Endometrial microvascular endothelial cells (primary cell): Measurements from ENCODE around the gene PLXDC1. TPM values are rescaled to one million over a fixed set of nuclear protein-coding genes. Genes with fewer than 3 reads are reported as not detected.
"Not testable (repeated sequence)": the region's sequence is repeated elsewhere in the genome, so short reads cannot be mapped to it uniquely, and the experiment has no call there.

Source experiments
- in situ Hi-C: cut with HindIII; loops from 2 replicates; pipeline ENCODE4 v1.10.0; 2017; ENCODE audit warnings: low sequenced_read_pairs, low pct_unique_long_range_greater_than_20kb; ENCODE audit errors: inconsistent ontology term
- total RNA-seq: library from RNA; depleted of rRNA; stranded (reverse); fragments of >200 nt; gene quantifications from one replicate; pipeline ENCODE4 v1.2.3, GENCODE V29; 2015; ENCODE audit errors: inconsistent ontology term

Gene PLXDC1
- total RNA-seq, 1 donor from 2014 or later, result not detected

DNA sequence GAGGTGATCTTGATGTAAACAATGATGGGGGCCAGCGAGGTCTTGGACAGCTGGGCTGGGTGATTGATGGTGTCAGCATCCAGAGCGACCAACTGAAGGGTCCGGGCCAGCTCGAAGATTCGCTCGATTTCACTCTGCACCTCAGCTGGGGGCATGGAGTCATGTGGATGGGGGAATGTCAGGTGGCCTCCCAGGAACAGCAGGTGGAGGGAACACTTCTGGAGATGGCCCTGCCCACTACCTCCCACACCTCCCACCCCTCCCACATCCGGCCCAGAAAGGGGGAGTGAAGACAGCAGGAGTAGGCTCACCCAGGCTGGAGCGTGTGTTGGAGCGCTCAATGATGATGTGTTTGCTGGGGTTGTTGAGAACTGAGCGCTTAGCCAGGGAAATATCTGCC, 32.3 kb upstream of the PLXDC1 start:
- in situ Hi-C loops, result no loop called here

GRCh38 chr17:39183045-39183444, 31.6 kb upstream of the PLXDC1 start:
- in situ Hi-C loops, result no loop called here

GRCh38 chr17:39181303-39181702, 29.9 kb upstream of the PLXDC1 start:
- in situ Hi-C loops, result no loop called here

- in situ Hi-C loops, result no loop called here
Measured at GRCh38 chr17:39178536-39178935, 27.1 kb upstream of the PLXDC1 start.

DNA sequence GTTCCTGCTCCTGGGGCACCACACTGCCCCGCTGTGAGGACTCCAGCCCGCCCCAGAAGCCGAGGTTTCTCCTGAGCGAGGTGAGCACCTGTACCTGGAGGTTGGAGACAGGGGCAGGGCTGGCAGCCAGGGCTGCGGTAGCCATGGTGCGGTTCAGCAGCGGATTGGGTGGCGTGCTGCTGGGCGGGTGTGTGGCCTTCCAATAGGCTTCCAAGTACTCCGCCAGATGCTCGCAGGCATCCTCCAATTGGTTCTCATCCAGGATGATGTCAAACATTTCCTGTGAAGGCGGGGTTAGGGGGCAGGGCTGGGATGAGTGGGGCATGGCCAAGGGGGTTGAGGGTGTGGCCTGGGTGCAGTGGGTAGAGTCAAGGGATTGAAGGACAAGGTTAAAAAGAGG, 25.8 kb upstream of the PLXDC1 start:
- in situ Hi-C loops, result no loop called here

DNA sequence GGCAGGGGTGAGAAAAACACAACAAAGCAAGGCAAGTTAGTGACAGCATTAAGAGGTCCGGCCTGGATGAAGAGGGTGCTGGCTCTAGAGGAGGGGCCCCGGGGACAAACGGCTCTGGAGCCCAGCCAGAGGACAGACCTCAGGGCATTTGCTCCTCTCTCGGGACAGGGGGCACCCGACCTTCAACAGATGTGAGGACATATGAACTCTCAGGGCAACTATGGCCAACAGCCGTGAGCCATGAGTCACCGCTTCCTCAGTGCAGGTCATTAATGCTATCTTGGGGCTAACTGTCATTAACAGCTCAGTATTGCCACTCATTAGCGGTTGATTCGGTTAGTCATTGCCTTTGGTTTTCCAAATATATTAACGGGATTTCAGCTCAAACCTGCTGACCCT, 24.3 kb upstream of the PLXDC1 start:
- in situ Hi-C loops, result no loop called here

GRCh38 chr17:39174920-39175694, 23.7 kb upstream of the PLXDC1 start:
- in situ Hi-C loops, result no loop called here

- in situ Hi-C loops, result no loop called here
Measured at GRCh38 chr17:39173526-39174274, 22.3 kb upstream of the PLXDC1 start.

DNA sequence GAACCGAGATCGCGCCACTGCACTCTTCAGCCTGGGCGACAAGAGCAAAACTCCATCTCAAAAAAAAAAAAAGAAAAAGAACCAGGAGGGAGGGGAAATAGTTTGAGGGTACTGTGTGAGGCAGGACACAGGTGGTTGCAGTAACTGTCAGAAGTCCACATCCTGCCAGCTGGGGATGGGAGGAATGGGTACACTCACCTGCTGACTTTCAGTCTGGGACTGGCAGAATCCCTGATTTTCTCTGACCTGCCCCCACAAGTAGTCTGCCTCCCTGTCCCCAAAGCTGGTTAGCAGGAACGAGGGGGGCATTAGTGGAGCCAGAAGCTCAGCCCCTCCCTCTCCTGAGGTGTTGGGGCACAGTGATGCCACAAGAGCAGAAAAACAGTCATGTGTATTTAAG, 21.6 kb upstream of the PLXDC1 start:
- in situ Hi-C loops, result no loop called here

GRCh38 chr17:39171933-39172332, 20.5 kb upstream of the PLXDC1 start:
- in situ Hi-C loops, result no loop called here

- in situ Hi-C loops, result no loop called here
Measured at GRCh38 chr17:39170558-39170957, 19.1 kb upstream of the PLXDC1 start.

- in situ Hi-C loops, result no loop called here
Measured at GRCh38 chr17:39170109-39170508, 18.7 kb upstream of the PLXDC1 start.

DNA sequence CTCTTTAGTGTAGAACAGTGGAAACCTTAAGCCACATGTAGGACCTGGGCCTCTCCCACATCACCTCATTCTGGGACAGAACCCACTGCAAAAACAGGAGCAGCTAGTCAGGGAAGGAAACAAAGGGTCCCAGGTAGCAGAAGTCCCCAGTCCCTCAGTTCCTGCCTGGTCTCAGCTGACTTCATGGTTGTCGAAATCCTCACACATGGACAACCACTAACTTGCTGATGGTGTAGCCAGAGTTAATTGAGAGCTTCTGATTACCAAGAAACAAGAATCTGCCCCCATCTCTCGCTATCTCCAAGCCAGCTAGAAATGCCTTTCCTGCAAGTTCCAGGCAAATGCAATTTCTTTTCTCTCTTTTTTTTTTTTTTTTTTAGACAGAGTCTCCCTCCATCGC, 18.1 kb upstream of the PLXDC1 start:
- in situ Hi-C loops, result no loop called here

DNA sequence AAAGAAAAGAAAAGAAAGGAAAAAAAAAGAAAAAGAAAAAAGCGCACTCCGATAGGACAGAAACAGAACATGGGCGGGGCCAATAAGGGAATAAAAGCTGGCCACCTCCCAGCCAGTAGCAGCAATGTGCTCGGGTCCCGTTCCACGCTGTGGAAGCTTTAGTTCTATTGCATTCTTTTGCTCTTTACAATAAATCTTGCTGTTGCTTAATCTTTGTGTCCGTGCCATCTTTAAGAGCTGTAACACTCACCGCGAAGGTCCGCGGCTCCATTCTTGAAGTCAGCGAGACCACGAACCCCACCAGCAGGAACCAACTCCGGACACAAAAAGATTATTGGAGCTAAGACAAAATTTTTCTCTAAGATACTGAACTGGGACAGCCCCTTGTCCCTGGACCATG, 17.7 kb upstream of the PLXDC1 start:
- in situ Hi-C loops, result no loop called here

DNA sequence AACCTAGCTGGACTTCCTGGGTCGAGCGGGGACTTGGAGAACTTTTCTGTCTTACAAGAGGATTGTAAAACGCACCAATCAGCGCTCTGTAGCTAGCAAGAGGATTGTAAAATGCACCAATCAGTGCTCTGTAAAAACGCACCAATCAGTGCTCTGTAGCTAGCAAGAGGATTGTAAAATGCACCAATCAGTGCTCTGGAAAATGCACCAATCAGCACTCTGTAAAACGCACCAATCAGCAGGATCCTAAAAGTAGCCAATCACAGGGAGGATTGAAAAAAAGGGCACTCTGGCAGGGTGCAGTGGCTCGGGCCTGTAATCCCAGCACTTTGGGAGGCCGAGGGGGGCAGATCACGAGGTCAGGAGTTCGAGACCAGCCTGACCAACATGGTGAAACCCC, 17.1 kb upstream of the PLXDC1 start:
- in situ Hi-C loops, result not testable (repeated sequence)

GRCh38 chr17:39167476-39167875, 16.0 kb upstream of the PLXDC1 start:
- in situ Hi-C loops, result no loop called here

DNA sequence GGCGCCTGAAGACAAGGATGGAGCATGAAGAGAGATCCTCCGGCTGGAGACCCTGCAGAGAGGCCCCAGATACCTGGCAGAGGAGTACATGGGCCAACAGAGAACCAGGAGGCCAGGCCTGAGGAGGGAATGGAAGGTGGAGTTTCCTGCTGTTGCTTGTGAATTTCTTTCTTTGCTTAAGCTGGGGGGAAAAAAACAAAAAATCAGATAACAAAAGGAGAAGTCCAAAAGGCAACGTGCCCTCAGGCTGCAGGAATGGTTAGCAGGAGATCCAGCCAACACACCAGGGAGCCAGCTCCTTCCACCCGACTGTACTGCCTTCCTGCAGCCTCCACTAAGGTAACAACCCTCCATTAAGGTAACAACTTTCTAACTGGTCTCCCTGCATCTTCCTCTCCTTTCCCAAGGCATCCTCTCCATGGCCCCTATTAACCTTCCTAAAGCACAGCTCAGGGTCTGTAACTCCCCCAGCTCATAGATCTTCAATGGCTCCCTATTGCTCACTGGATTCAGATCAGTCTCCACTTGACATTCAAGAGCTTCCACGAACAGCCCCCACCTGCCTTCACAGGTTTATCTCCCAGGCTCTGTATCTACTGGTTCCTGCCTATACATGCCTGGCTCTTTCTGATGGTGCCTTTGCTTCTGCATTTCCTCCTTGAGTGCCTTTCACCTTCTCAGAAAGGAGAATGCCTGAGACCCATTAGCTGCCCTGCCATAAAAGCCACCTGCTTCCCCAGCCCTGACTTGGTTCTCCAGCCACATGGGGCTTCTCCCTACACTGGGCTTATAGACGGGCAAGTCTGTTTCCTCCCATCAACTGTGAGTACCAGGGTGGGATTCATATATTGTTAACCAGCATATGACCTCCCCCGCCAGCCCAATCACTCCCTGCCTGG, 15.2 kb upstream of the PLXDC1 start:
- in situ Hi-C loops, result no loop called here

GRCh38 chr17:39165841-39166349, 14.5 kb upstream of the PLXDC1 start, which contains the start of gene ARL5C:
ARL5C (minus strand) TSS chr17:39166161; CDS start chr17:39165760, 401 bp downstream.
- in situ Hi-C loops, result no loop called here

DNA sequence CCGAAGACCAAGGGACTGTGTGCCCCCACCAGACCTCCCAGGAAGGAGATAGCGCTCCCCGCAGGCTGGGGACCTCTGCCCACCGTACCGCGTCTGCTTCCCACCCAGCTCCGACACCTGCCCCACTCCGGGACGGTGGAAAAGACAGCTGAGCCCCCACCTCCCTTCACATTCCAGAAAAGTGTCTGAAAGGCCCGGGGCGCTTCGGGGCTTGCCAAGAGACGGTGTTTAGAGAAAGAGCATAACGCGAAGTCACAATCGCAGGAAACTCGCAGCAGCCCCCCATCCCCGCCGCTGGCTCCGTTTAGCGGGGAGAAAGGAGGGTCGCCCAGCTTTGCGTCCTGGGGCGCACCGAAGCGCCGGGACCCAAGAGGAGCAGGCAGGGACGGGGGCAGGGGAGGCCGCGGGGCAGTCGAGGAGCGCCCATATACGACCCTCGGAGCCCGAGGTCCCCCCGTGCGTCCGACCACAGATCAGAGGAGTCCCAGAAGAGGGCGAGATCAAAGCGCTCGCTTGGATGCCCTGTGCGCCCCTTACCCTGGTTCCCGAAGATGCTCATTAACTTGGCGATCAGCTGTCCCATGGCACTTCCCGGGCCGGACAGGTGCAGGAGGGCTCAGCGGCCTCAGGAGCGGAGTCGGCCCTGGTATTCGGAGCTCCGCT, 13.9 kb upstream of the PLXDC1 start:
- in situ Hi-C loops, result no loop called here
